ENCODE data around the gene CHST9.
"Not testable (repeated sequence)": the region's sequence is repeated elsewhere in the genome, so short reads cannot be mapped to it uniquely, and the experiment has no call there.

The CHST9 gene

DNA sequence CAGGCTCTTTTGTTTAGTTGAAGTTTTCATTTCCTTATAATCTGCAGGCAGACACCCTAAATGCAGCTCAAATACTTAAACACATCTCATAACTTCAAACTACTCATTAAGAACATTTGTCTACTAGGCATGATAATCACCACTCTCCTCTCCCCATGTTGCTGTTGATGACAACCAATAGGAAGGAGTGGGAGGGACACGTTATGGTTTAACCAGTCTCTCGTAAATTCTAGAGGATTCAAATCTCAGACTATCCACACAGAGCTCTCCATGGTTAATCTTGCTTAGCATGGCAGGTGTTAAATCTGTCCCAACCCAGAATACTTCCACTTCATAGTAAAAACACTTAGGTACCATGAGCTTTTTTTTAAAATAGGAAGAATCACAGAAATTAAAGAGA is 192.2 kb downstream of the CHST9 start:
- FAIRE-seq, result no peak

DNA sequence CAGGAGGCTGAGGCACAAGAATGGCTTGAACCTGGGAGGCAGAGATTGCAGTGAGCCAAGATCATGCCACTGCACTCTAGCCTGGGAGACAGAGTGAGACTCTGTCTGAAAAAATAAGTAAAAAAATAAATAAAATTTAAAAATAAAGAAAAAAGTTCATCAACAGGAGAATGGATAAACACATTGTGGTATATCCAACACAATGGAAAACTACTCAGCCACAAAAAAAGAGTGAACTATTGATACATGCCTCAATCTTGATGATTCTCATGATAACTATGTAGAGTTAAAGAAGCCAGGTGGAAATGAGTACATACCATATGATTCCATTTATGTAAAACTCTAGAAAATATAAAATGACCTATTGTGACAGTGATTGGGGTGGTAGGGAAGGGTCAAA is 195.3 kb downstream of the CHST9 start:
- FAIRE-seq, result no peak

DNA sequence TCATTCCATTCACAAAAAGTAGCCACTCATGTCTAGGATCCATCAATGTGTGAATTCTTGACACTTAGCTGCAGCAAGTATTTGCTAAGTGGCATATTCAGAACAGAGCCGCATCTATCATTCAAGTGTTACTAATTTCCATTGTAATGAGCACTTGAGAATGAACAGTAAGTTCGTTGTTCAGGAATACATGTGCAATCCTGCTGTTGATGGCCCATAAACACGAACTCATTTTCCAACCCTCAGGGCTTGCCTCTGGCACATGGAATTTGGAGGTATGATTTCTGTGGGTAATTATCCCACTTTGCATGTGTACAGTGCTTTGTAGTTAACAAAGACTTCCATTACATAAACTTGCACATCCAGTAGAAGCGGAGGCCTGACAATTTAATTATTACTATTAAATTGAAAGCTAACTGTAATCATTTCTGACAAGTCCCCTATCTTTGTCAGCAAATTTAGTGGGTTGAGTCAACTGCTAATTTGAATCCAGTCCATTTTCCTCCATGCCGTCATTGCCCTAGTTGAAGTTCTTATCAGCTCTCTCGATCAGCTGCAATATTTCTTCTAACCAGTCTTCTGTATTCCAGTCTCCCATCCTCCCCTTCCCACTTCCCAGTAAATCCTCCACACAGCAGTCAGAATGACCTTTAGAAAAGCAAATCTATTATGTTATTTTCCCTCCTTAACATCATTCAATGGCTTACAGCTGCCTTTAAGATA is 203.6 kb downstream of the CHST9 start:
- FAIRE-seq, result no peak

DNA sequence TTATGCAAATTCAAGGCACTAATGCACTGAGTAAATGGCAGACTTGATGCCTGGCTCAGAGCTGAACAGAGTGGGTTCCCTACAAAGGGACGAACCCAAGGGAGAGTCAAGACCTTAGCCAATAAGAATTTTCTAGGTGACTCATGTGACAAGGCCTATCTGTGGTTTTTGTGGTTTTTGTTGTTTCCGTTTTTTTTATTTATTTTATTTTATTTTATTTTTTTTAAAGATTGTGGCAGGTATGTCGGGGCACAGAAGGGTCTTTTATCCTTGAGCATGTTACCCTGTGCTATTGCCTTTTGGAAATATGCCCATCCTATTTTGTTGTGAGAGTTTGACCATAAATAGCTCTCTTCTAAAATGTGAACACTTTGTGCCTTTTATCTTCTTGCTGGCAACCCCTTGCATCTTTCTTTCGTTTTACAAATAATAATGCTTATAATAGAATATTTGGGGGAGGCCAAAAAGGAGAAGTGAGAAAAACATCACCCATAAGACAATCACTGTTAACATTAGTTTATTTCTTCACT is 206.2 kb downstream of the CHST9 start:
- FAIRE-seq, result no peak

DNA sequence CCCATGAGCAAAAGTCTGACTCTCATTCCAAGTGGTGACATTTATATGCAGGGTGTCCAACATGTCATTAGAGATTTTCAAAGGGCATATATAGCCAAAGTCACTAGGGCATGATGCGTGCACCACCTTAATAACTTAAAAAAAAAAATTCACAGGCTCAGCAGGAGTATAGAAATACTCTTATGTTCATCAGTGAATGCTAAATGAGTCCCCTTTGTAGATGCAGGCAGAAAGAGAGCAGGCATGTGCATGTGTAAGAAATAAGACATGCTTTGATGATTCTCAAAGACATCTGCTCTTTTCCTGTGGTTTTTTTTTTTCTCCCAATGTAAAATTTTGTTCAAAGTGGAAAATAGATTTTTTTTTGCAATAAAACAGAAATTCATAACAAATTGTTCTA is 207.3 kb downstream of the CHST9 start:
- no peak for FAIRE-seq

DNA sequence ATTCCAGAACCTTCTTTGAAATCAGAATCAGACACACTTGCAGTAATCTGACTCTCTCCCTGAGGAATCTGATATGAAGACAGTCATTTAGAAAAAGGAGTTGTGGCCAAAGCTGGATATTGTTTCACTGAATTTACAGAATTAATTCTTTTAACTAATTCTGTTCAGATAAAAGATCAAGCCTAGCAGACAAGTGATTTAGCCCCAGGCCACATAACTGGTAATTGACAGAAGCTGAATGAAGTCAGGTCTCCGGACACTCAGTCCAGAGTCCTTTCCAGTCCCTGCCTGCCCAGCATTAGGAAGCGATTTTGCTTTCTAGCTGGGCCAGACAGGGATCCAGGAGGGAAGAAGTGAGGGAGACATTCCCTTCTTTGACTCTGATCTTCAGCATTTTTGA is 208.9 kb downstream of the CHST9 start:
- no peak for FAIRE-seq

DNA sequence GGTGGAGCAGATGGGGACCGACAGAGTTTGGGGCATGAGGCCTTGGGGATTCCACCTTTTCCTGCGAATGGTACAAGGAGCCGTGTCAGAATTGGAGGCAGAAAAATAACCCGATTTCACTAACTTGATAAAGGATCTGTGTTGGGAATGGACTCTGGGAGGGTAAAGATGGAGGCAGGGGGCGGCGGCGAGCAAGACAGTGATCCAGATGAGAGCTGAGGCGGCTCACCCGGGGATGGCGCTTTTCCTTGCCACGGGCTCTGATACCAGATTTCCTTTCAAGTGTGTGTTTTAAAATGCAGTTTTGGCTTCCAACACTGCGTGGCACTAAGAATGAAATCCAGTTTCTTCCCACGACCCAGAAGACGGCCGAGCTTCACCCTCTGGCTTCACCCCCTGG is 212.6 kb downstream of the CHST9 start:
- FAIRE-seq, result not testable (repeated sequence)

DNA sequence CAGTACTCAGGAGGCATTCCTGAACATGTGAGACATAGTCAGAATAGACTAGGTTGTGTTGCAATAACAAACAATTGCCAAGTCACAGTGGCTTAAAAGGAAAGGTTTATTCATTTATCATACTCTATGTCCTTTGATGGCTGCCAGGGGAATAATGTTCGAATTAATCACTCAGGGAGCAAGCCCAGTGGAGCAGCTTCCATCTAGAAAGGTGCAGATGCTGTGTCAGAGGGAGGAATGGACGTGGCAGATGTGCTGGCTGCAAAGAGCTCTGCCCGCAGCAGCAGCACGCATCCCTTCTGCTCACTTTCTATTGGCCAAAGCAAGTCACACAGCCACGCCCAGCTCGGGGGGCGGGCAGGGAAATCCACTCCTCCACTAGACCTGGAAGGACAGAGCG is 213.7 kb downstream of the CHST9 start:
- FAIRE-seq, result no peak

DNA sequence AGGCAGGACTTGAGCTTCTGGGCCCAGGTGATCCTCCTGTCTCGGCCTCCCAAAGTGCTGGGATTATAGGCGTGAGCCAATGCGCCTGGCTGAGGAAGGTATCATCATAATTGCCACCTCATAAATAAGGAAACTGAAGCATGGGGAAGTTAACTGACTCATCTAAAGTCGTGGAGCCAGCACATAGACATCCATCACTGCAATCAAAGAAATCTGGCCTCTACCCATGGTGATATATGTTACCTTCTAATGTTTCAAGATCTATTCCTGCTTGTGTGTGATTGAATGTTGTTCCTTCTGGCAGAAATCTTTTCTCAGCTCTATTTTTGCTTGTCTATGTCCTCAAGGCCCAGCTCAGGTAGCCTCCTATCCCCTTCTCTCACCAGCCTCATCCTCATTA is 214.5 kb downstream of the CHST9 start:
- FAIRE-seq, result no peak

DNA sequence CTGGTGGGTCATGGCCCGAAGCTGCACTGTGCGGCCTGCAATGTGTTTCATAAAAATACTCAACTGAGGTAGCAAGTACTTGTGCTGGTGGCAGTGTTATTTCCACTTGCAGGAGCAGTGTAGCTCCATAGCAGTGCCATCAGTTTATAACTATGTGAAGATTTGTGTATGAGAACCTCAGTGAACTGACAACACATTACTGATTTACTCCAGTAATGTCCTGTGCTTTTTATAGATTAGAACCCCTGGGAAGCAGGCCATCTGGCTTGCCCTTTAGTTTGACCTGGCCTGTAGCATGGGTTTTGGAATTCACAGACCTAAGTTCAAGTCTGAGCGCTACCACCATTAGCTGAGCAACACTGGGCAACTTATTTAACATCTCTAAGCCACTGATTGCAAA is 219.9 kb downstream of the CHST9 start:
- FAIRE-seq, result no peak

DNA sequence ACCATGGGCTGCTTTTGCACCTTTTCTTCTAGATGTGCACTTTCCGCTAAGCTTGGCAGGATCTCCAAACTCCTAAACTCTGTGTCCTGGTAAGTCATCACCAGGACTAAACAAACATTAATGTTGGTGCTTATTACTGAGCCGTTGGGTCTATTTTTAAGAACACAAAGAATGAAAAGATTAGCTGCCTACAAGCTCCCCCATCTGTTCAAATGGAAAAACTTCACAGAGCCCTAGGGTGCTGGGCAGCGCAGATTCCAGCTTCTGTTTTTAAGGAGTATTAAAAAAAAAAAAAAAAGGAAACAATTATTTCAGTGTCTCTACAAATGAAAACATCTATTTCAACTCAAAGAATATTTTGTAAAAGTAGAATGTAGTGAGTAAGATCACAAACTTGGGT is 221.8 kb downstream of the CHST9 start:
- no peak for FAIRE-seq

DNA sequence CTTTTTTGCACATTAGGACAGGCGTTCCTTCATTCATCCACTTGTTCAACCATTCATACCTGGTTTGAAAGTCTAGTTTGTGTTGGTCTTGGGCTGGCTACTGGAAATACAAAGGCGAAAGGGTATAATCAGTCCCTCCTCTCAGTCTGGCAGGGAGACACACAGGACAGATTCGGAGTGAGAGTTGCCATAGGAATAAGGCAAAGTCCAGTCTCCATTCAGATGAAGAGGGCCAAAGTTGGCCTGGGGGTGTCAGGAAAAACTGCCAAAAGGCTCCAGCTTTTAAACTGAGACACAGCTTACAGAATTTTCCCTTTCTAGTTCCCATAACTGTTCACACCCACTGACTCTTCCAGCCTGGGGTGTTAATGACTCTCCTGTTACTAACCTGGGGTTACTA is 223.3 kb downstream of the CHST9 start:
- no peak for FAIRE-seq

DNA sequence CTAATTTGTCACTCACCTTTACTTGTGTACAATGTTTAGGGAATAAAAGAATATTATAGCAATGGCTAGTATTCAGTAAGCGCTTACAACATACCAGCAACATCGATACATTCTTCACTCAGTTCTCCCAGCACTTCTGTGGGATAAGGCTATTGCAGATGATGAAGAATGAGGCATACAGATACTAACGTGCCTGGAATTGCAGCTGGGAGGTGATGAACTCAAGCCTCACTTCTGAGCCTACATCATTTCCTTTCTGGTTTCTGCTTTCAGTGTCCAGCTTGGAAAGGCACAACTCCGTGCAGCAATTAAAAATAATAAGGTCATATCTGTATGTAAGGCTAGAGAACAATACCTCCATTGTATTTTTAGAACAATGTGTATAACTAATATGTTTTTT is 224.2 kb downstream of the CHST9 start:
- no peak for FAIRE-seq

DNA sequence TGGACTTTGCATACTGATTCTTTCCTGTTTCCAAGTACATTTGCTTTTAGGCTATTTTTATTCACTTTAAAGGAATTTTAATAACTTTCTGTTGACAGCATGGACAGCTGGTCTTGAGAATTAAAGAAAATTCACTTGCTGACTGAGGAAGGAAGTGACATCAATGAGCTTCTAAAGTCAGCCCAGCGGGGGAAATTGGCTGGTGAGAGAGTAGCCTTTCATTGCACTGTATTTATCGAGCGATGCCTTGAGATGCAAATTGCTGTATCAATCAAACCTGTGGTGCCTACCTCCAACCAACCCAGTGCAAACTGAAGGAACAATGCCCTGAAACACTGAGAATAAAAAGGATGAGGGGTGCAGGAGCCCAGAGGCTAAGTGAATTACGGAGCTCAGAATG is 228.2 kb downstream of the CHST9 start:
- no peak for FAIRE-seq

DNA sequence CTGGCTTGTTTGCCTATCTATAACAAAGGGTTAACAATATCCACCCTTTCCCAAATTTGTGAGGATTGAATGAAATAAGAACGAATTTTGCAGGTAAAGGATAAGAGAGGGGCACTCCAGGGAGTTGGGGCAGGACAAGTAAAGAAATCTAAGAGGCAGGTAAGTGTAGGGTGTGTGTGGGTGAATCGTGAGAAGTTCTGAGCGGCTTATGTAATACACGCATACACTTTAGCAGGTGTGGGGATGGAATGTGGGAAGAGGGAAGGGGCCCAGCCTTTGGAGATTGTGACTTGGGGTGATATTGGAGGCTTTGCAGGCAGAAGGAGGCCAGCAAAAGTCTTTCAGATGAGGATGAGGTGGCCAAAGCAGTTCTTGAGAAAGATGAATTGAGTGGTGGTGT is 236.4 kb downstream of the CHST9 start:
- FAIRE-seq, result no peak

DNA sequence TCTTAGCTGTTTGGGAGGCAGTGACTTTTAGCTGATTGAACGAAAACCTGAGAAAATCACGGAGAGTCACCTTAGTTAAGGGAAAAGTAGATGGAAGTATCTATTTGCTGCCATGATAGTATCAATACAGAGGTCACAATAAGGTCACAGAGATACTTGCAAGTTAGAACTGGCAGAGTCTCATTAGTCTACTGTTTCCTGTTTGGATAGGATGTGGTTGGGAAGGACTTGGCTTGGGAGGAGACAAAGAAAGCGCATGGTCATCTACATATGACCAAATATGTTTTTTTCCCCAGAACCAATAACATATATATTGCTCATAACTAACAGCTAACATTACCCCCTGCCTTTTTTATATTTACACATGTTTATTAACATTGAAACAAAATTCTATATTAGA is 241.2 kb downstream of the CHST9 start:
- no peak for FAIRE-seq

DNA sequence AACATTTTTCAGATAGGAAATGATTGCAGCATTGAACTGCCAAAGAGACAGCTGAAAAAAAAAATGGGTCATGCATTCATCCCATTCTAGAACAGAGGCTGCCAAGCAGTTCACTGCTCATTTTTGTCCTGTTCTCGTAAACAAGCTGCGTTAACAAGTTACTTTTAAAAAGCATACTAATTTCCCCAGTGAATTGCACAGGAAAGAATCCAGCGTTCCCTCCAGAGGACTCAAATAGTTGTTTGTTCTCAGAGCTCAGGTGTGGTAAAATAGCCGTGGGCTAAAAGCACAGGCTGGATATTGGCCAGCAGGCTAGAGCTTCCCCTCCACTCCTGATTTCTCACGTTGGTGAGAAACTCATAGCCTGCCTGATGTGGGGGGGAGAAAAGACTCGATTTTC is 243.5 kb downstream of the CHST9 start:
- FAIRE-seq, result no peak

DNA sequence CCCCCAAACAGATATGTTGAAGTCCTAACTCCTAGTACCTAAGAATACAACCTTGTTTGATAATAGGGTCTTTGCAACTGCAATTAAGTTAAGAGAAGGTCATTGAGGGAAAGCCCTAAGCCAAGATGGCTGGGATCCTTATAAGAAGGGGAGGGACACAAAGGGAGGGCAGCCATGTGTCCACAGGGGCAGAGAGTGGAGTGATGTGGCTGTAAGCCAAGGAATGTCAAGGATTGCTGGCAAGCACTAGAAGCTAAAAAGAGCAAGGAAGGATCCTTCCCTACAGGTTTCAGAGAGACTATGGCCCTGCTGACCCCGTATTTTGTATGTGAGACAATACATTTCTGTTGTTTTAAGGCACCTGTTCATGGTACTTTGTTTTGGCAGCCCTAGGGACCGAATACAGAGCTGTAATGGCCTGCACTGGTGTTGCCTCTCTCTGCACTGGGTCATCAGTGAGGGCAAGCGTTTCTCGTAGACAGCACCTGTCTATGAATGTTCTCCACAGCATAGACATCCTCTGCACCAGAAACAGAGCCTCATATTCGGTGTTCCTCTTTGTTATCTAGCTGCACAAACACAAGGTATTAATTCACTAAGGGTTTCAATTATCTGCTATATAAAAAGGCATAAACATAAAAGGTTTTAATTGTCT is 244.2 kb downstream of the CHST9 start:
- FAIRE-seq, result no peak

DNA sequence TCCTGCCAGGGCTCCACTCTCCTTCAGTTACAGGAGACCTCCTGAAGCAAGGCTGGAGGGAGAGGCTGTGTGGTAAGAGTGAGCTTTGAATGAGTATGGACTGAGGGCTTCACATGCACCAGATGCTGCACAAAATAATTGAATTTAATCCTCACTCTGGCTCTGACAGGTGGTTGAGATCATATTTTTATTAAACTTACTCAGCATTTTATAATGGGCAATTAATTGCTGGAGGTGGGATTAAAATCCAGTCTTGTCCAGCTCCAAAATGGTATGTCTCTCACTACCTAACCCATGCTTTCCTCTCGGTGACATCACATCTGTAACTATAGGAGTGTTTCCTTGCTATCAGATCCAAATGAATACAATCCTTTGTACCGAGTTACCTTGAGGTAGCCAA is 253.4 kb downstream of the CHST9 start:
- FAIRE-seq, result no peak

DNA sequence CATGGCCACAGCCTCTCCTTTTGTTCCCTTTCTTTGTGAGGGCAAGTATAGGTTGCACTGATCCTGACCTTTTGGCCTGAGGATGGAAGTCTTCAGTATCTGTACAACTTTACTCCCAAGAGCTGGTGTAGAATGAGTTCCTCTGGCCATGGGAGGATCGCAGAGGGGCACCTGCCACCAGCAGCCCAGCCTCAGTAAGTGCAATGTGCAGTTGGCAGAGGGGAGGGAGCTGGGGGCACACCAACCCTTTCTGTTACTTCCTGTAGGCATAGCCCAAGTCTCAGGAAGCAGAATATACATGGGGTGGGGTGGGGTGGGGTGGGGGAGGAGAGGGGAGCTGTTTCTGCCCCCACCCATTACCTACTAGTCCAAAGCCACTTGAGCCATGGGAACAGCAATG is 254.5 kb downstream of the CHST9 start:
- no peak for FAIRE-seq

DNA sequence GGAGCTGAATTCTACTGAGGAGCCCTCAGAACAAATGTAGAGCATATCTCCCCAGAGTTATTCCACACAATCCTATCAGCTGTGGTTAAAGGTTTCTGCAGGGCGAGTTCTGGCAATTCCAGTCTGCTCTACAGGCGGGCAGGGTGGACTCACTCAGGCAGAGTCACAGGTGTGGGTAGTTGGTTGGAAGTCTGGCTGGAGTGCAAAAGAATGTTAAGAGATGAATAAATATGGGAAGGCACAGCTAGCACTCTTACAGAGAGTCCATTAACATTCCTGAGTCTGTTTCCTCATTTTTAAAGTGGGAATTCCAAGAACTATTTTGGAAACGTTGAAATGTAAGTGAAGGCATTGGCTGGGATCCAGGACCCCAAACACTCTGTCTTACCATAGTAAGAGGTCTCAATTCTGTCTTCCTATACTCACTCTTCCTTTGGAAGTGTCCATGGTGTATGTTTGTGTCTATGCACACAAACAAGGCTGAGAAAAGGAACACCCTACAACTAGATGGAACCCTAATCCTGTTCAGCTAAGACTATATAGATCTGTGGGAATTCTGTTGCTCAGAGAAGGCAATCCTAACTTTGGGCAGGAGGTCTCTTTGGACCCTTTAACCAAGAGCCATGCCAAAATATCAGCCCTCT is 256.3 kb downstream of the CHST9 start:
- FAIRE-seq, result no peak

DNA sequence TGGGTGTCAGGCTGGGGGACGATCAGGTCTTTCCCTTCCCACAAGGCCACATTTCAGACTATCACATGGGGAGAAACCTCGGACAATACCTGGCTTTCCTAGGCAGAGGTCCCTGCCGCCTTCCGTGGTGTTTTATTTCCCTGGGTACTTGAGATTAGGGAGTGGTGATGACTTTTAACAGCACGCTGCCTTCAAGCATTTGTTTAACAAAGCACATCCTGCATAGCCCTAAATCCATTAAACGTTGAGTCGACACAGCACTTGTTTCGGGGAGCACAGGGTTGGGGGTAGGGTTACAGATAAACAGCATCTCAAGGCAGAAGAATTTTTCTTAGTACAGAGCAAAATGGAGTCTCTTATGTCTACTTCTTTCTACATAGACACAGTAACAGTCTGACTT is 257.3 kb downstream of the CHST9 start:
- FAIRE-seq, result not testable (repeated sequence)

DNA sequence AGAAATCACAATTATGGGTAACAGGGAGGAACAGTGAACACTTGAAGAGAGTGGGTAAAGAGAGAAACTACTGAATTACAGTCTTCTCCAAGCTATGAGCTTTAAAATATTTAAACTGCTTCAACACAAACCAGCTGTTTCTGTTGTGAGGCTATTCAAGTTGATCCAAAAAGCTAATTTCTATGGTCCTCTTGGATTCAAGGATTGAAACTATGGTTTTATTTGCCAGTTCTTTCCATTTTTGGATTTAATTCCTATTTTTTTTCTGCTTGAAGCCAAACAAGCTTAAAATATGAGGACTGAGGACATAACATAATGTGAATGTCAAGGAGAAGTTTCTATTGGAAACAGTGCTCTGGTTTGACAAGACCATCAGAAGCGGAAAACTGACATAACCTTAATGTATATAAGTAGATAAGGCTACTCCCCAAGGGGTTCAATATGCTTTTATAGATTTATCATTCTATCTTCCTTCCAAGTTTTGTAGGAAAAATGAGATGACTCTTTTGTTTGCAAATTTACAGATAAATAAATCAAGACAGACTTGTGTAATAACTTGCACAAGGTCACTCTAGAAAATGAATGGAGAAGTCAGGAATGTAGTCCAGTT is 258.9 kb downstream of the CHST9 start:
- FAIRE-seq, result no peak

DNA sequence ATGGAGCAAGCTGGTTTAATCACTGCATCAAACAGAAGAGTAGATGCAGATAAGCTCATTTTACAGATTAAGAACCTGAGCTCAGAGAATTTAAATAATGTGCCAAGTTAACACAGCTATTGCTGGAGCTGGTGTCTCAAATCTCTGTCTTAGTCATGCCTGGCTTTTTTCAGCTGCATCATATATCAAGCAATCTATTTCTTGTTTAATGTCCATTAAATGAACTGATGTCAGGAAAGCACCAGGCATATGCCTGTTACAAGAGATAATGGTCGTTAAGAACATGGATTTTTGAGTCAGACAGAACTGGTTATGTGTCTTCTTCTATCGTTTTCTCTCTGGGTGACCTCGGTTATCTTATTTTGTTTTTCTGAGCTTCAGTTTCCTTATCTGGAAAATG is 259.8 kb downstream of the CHST9 start:
- FAIRE-seq, result no peak

Data from G401.6 (cell line).